Measurements from ENCODE around the gene IL31RA.

DNA sequence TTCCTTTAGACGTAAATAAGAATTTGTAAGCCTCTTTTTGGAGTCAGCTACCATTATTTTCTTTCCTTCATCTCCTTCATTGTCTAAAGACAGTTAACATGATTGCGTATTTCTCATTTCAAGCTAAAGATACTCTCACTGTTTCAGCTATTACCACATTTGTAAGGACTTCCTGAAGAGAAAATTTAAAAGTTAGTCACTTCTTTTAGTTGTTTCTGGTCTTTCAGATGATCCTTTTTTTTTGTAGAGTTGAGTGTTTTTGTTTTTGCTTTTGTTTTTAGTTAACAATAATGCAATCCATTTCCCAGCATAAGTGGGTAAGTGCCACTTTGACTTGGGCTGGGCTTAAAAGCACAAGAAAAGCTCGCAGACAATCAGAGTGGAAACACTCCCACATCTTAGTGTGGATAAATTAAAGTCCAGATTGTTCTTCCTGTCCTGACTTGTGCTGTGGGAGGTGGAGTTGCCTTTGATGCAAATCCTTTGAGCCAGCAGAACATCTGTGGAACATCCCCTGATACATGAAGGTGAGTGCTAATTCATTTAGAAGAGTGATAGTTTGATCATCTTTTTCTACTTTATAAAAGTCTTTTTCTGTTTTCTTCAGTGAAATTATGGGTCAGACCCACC is 2.0 kb downstream of the IL31RA start:
- no peak for TF ChIP-seq EZH2 (IDR thresholded peaks at IDR 0.05; ENCODE audit: borderline replicate concordance, low read depth, low read length, severe bottlenecking)
- TF ChIP-seq, protein P1, sequence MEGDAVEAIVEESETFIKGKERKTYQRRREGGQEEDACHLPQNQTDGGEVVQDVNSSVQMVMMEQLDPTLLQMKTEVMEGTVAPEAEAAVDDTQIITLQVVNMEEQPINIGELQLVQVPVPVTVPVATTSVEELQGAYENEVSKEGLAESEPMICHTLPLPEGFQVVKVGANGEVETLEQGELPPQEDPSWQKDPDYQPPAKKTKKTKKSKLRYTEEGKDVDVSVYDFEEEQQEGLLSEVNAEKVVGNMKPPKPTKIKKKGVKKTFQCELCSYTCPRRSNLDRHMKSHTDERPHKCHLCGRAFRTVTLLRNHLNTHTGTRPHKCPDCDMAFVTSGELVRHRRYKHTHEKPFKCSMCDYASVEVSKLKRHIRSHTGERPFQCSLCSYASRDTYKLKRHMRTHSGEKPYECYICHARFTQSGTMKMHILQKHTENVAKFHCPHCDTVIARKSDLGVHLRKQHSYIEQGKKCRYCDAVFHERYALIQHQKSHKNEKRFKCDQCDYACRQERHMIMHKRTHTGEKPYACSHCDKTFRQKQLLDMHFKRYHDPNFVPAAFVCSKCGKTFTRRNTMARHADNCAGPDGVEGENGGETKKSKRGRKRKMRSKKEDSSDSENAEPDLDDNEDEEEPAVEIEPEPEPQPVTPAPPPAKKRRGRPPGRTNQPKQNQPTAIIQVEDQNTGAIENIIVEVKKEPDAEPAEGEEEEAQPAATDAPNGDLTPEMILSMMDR (IDR thresholded peaks at IDR 0.05; ENCODE audit: borderline replicate concordance, extremely low read depth, low read length, poor library complexity, severe bottlenecking), result no peak

All from DND-41 (cell line).